HuH-7.5 (cell line): ENCODE results near the gene SAP25.

Source experiments
- DNase-seq: peaks from one replicate; pipeline ENCODE4 v3.0.0; 2011; ENCODE audit warnings: low spot score

SAP25 gene

DNA sequence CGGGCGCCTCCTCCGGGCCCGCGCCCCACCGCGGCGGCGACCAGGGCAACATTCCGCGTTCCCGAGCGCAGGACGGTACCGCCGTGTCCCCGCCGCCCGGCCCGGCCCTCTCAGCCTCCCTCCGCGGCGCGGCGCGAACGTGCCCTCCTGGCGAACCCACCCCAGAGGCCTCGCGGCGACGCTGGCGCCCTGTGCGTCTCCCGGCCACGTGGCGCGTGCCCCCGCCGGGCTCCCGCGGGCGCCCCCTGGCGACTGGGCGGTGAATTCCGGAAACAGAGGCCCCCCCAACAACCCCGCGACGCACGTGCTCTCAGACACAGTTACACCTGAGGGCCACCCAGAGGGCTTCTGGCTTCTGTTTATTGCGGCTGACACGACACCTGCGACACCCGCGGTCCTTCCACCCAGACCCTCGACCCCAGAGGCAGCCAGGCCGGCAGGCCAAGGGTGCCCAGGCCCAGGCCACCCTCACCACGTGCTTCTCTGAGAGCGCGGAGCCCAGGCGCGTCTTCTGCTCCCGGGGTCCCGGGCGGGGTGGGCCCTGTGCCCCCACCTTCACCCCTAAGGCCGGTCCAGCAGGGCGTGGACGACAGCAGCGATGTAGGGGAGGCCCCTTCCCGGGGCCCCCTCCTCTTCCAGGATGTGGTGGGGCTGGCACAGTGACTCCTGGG lies at the start of gene SAP25:
SAP25 (minus strand) TSS at position 210 of the 671 bp plus-strand sequence; CDS start at position 52, 158 bp downstream.
- no peak for DNase-seq

DNA sequence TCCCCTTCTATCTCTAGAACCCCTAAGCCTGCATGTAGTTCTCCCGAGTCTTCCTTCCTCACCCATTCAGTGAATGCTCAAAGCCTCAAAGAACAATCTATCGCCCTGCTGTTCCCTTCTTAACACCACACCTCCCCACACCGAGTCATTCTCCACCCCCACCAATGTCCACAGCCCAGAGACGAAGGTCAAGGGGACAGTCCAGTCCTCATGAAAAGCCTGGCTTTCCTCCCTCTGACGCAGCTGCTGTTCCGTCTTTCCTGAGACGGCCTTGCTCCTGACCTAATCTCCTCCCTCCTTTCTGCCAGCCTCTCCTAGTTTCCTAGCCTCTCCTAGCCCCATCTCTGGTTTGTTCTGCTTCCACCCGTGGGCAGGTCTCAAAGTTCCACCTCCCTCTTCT lies 47.9 kb upstream of the SAP25 start:
- DNase-seq: no peak

DNA sequence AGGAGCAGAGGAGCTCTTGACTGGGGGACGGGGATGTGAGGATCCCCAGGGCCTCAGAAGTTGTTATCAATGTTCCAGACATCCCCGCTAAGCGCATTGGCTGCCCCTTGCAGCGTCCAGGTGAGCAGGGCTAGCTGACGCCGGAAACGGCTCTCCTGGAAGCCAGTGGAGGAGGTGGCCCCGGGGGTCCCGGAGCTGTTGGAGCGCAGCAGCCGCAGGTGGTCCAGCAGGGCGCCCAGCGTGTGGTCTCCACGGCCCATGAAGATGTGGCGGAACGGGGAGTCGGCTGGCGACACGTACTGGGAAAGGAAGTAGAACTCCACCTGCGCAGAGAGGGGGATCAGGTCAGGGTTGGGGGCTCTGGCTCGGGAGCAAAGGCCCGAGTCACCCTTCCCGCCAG lies 47.1 kb upstream of the SAP25 start:
- no peak for DNase-seq

DNA sequence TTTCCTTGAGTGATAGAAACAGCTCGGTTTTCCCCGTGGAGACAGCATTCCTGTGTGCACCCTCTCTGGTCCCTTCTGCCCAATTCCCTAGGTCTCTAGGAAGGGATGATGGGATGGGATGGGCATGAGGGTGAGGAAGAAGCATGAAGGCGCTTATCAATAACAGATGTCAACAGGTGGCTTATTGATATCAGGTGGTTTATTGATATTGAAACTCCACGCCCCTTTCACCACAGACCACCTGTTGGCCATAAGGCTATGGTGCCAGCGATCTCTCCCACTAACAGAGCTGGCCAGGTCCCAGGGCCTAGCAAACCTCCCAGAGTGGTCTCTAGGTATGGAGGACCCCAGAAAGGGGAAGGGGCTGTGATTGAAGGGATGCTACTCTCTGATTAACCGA lies 46.5 kb upstream of the SAP25 start:
- DNase-seq: no peak

DNA sequence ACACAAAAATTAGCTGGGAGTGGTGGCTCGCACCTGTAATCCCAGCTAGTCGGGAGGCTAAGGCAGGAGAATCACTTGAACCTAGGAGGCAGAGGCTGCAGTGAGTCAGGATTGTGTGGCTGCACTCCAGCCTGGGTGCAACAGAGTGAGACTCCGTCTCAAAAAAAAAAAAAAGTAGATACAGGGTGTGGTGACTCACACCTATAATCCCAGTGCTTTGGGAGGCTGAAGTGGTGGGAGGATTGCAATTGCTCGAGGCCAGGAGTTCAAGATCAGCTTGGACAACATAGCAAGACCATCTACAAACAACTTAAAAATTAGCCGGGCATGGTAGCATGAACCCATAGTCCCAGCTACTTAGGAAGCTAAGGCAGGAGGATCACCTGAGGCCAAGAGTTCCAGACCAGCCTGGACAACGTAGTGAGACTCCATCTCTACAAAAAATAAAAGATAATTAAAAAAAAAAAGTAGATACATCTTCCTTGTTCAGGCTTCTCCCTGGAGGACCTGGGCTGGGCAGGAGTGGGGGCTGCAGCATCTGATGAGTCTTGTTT lies 40.7 kb upstream of the SAP25 start:
- no peak for DNase-seq

DNA sequence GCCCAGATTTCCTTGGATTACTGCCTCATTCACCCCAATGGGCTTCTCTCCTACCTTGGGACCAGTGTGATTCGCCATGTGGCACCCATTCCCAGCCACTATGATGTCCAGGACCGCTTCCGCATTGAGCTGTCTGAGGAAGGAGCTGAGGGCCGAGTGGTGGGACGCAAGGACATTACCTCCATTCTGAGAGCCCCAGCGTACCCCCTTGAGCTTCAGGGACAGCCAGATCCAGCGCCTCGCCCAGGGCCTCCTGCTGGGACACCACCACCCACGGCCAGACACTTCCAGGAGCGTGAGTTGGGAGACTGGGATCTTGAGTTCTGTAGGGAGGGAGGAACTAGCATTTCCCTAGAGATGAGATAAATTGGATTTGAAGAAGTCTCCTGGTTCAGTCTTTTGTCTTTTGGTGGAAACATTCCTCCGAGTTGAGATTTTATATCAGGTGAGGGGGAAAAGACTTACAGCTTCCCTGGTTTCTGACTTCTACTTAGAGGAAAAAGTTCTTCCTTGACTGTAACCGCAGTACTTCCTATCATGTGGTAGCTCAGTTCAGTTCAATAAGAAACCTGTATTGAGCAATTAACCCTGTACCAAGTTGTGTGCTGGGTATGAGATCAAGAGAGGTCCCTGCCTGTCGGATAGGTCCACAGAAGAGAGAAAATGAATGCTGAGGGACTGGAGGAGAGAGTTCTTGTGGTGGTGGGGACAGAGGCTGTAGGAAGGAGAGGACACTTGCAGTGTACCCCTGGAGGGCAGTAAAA lies 39.9 kb upstream of the SAP25 start:
- no peak for DNase-seq

DNA sequence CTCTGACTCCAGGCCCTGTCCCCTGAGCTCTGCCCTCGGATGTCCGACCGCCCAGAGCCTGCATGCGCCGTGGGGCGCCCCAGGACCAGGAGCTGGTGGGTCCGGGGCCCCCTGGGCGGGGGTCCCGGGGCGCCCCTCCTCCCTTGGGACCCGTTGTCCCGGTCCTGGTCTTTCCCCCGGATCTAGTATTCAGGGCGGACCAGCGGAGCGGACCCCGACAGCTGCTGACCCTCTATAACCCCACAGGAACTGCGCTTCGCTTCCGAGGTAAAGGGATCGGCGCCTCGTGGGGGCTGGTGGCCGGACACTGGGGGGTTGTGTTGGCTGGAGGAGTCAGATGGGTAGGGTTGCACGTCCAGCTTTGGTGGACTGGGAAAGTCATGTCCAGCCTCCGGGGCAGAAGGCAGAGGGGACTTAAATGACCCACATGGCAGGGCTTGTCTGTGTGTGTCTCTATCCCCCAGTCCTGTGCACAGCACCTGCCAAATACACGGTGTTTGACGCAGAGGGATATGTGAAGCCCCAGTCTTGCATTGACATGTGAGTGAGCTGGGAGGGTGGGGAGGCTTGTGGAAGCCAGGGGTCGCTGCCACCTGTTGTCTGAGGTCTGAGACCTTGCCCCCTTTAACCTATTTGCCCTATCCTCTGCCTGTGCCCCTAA lies 39.2 kb upstream of the SAP25 start:
- DNase-seq: no peak

DNA sequence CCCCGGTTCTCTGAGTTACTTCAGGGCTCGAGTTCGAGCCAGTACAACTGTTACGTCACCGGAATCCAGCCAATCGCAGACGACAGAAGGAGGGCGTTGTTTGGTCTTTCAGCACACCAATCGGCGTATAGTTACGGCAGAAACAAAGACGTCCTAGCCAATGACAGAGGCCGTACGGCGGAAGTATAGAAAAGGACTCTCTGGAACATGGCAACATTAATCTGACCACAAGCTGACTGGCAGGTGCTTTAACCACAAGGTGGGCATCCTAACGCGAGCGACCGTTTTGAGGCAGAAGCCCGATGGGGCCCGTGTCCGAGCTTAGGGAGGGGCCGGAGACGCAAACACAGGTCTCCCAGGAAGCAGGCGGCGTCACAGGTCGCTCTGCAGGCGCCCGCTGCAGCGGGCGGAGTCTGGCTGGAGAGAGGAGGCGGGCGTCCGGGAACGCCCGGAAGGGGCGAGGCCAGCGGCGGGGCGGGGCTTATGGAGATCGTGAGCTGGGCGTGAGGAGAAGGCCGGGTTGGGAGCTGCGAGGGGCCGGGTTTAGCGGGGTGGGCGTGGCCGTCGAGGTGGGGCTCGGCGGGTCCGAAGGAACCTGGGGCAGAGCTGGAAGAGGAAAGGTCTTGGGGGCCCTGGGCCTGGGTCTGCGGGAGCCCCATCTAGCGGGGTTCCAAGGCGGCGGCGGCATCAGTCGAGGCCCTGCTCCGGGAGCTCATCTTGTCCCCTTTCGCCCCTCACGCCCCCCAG lies 38.5 kb upstream of the SAP25 start, which contains the start of gene MOSPD3:
MOSPD3 (plus strand) TSS at position 558 of the 747 bp plus-strand sequence. CDS start 252 bp downstream, outside the sequence.
- DNase-seq: peak; percentile 100

DNA sequence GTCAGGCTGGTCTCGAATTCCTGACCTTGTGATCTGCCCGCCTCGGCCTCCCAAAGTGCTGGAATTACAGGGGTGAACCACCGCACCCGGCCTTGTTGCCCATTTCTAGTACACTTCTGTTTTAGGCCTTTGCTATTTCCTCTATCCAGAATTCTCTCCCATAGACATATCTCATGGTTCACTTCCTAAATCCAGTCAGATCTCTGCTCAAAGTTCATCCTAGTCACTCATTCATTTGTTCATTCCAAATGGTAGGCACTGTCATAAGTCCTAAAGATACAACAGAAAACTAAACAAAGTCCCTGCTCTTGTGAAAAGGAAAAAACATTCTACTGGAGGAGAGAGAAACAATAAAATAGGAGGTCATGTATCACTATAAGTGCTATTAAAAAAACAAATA lies 36.3 kb upstream of the SAP25 start:
- DNase-seq: no peak

DNA sequence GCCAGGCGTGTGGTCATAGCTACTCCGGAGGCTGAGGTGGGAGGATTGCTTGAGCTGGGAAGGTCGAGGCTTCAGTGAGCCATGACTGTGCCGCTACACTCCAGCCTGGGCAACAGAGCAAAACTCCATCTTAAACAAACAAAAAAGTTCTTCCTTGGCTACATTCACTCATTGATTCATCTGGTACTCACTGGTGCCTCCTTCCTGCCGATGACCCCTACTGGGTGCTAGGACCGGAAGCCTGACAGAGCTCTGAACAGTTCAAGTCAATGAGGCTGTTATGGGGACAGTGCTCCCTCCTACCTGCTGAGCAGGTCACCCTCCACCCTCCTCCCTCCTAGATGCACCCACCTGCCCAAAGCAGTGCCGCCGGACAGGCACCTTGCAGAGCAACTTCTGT lies 33.4 kb upstream of the SAP25 start:
- DNase-seq: no peak

DNA sequence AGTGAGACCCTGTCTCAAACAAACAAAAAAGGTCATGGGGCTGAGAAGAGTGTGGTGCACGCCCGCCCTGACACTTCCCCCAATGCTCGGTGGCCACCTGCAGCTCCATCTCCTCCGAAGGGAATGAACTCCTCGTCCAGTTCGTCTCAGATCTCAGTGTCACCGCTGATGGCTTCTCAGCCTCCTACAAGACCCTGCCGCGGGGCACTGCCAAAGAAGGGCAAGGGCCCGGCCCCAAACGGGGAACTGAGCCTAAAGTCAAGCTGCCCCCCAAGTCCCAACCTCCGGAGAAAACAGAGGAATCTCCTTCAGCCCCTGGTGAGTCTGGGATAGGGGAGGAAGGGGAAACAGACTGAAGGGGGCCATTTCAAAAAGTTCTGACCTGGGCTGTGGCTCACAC lies 32.6 kb upstream of the SAP25 start:
- DNase-seq: no peak

DNA sequence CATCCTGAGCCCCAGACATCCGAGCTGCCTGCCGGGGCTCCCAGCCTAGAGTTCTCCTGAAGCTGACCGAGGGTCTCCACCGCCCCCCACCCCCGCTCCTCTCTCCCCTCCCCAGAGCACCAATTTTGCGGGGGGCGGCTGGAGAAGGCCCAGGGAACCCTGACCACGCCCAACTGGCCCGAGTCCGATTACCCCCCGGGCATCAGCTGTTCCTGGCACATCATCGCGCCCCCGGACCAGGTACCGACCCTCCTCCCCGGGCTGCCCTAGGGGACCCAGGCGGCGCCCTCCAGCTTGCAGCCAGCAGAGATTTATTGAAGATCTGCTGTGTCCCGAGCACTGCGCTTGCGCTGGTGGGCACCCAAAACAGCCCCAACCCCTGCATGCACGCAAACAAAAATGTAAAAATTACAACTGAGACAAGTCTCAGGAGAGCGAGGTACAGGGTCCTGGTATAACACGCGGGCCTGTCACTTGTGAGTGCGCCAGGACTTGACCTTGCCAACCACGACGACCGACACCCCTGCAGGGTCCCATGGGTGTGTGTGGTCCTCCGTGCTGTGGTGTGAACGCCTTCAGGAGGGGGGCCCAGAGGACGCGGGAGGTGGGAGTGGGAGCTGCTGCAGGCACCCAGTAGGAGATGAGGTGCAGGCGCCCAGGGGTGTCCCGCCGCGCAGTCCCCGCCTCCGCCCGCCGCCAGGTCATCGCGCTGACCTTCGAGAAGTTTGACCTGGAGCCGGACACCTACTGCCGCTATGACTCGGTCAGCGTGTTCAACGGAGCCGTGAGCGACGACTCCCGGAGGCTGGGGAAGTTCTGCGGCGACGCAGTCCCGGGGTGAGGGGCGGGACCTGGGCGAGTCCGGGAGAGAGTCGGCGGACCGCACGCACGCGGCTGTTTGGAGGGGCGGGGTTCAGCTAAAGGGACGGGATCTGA lies 31.5 kb upstream of the SAP25 start:
- no peak for DNase-seq

DNA sequence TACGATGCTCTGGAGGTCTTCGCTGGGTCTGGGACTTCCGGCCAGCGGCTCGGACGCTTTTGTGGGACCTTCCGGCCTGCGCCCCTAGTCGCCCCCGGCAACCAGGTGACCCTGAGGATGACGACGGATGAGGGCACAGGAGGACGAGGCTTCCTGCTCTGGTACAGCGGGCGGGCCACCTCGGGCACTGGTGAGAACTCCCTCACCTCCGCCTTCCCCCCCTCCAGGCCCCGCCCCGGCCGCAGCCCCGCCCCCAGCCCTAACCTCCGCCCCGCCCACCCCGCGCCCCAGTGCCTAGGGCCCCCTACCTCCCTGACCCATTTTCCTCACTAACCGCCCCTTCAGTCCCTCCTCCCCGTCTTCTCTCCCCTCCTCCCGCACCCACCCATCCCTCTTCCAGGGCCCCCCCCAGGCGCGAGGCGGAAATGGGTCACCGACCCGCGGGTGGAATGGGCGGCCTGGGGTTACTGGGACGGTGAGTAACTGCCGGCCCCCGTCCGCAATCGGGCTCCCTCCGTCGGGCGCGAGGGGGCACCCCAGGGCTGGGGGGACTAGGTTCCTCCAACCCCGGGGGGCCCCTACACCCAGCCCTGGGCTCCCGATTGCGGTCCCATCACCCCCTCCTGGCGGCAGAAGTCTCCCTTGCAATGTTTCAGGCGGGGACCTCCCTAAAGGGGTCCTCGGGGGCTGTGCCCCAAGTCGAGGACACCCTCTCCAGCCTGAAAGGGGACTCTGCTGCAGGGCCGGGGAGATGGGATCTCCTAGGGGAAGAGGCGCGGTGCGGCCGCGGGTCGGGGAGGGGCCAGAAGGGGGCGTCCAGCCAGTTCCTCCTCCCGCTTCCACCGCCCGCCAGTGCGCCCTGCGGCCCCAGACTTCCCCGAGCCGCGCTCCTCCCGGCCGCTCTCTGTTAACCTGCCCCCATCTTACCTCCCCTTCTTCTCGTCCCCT lies 30.6 kb upstream of the SAP25 start:
- DNase-seq: no peak

DNA sequence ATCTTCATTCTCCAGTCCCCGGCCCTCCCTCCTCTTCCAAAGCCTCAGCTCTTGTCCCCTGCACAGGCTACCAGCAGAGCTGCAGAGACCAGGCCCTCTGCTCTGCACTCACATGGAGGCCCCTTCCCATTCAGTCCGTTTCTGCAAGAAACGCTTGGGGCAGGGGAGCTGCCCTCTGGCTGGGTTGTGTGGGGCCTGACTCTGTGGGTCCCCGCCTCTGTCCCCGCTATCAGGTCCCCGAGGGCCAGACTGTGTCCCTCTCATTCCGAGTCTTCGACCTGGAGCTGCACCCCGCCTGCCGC lies 30.0 kb upstream of the SAP25 start:
- DNase-seq: no peak

DNA sequence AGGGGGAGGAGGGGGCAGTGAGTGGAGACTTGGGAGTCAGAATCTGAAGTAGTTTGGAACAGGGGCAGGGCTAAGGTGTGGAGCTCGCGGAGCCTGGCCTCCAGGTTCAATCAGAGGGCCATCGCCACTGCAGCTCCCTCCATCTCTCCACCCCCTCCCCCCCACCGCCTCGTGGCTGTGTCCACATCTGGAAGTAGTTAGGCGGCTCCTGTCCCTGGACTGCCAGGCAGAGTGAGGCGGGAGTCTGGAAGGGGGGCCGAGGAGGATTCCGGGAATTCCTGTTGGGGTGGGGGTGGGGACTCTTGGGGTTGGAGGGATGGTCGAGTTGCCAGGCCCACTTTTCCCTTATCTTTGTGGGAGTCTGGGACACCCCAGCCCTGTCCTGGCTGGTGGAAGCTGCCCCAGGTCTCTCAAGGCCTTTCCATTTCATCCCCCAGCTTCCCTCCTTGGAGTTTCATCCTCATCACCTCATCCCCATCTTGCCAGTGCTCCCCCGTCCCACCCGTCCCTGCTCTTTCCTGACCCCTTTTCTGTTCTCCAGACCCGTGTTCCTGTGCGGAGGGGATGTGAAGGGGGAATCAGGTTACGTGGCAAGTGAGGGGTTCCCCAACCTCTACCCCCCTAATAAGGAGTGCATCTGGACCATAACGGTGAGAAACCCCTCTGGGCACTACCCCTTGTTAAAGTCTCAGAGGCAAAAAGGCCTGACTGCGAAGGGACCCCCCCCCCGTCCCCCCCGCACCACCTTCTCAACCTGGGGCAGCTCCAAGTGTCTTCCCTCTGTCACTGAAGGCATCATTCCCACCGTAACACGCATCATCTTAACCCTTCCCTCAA lies 29.4 kb upstream of the SAP25 start:
- DNase-seq: no peak

DNA sequence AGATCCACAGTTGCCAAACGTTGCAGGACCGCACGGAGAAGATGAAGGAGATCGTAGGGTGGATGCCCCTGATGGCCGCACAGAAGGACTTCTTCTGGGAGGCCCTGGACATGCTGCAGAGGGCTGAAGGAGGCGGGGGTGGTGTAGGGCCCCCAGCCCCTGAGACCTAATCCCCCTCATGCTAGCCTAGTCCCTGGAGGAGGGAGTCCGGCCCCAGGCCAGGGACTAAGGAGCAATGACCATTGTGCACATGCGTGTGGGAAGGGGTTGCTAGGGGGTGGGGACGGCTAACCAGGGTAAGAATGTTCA lies 27.0 kb upstream of the SAP25 start:
- no peak for DNase-seq

DNA sequence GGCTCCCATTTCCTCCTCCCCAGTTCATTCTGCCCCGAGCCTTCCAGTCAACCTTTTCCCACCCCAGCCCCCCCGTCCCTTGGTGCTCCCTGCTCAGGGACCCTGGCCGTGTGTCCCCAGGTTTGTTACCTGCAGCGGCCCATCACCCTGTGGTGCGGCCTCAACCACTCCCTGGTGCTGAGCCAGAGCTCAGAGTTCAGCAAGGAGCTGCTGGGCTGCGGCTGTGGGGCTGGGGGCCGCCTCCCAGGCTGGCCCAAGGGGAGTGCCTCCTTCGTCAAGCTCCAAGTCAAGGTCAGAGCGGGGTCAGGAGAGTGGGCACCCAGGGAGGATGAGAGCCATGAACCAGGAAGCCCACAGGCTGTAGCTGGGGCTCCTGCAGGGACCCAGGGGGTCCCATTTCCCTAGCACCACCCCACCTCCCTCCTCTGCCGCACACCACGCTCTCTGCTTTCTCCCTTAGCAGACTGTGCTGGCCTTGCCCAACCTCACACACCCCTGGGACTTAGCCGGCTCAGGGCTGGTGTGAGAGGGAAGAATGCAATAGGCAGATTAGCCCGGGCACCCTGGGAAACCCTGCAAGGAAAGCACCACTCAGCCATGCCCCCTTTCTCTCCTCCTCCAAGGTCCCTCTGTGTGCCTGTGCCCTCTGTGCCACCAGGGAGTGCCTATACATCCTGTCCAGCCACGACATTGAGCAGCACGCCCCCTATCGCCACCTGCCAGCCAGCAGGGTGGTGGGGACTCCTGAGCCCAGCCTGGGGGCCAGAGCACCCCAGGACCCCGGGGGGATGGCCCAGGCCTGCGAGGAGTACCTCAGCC lies 26.4 kb upstream of the SAP25 start:
- DNase-seq: no peak

DNA sequence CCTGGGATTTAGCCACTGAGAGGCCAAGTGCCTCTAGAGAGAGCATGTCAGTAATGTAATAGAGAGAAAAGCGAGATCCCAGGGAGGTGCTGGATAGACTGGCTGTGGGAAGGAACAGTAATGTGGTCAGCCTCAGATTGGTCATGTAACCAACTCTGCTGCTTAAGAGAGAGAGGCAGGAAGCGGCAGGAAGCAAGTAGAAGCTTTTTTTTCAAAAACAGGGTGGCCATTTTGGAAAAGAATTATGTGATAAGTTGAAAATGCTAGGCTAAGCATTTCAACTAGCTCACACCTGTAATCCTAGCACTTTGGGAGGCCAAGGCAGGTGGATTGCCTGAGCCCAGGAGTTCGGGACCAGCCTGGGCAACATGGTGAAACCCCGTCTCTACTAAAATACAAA lies 24.7 kb upstream of the SAP25 start:
- DNase-seq: no peak
